NT2/D1 (cell line): ENCODE measurements around the gene SRCIN1.

Experiments
- SUZ12 ChIP-seq: IDR thresholded peaks from 2 replicates; pipeline ENCODE4 v1.6.1; 2011; ENCODE audit not compliant: insufficient read length, insufficient read depth; ENCODE audit errors: extremely low read depth
- YY1 ChIP-seq: IDR thresholded peaks from 2 replicates; pipeline ENCODE4 v1.6.1; 2011; ENCODE audit not compliant: insufficient read length, insufficient read depth

- TF ChIP-seq YY1: no peak
- no peak for TF ChIP-seq SUZ12
These were observed 13.7 kb upstream of the SRCIN1 start for GRCh38 chr17:38619451-38619795.
